ENCODE results near the gene SMARCB1.
A peak's percentile ranks its signal among the peaks of the same experiment; 100 is the strongest.

DNA sequence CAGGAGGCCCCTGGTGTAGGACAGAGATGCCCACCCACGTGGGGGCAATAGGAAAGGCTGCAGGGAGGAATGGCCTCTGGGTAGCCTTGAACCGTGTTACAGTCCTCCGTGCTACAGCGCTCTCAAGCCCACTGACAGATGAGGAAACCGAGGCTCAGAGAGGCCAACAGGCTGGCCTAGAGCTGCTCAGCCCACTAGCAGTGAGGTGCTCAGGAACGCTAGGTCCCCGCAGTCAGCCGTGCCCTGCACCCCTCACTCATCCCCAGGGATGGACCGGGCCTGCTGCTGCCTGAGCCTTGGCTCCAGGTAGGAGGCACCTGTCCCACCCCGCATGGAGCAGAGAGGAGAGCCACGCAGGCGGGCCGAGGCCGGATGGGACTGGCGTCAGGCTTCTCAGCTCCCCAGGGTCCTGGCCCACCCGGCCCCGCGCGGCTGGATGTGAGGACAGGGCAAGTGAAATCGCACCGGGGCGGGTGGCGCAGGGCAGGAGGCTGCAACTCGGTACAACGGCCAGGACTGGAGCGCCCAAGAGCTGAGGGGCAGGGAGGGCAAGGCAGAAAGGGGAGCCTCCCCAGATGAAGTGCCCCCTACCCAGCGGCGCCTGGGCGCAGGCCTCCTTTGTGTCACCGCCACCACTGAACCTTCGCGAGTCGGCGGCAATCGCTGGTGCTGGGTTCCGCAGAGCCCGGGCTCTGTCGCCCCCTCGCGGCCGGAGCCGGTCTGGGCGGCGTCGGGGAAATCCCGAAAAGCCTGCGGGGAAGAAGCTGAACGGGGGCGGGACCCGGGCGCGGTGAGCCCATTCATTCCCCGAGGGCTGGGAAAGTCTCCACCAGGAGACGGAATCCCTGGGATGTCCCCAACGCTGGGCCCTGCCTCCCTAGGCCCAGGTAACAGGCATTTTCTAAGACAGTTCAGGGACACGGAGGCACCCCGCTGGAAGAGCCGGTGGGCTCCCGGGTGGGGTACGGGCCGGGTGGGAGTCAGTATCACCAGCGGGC, 62.5 kb downstream of the SMARCB1 start:
- TF ChIP-seq CTCF (IDR thresholded peaks at IDR 0.05), result peak; percentile 92 to 94 (median 93)
- TF ChIP-seq POLR2AphosphoS5 (IDR thresholded peaks at IDR 0.05; ENCODE audit: insufficient read depth in 1 of 2, low read depth in 1 of 2), result peak in 1 of 2 donors; percentile 43
